Dedifferentiated amniotic fluid mesenchymal stem cell (primary cell): ENCODE data around the gene FCRL6.

Experiments
- DNase-seq: peaks from one replicate; pipeline ENCODE4 v3.0.0-alpha.2; 2016; ENCODE audit errors: extremely low spot score

The FCRL6 gene

GRCh38 chr1:159802111-159802510 is at the start of gene FCRL6:
FCRL6 (plus strand) TSS chr1:159802360; CDS start chr1:159802425, 65 bp downstream.
- no peak for DNase-seq

GRCh38 chr1:159753386-159753785 is 48.8 kb upstream of the FCRL6 start:
- DNase-seq, result no peak

- DNase-seq, result no peak
Observed at GRCh38 chr1:159755451-159756007, 46.6 kb upstream of the FCRL6 start.

- DNase-seq, result no peak
Observed at GRCh38 chr1:159756397-159756796, 45.8 kb upstream of the FCRL6 start.

- no peak for DNase-seq
Observed at GRCh38 chr1:159763686-159764085, 38.5 kb upstream of the FCRL6 start.

GRCh38 chr1:159765806-159766205 is 36.4 kb upstream of the FCRL6 start:
- DNase-seq, result no peak

- no peak for DNase-seq
Observed at GRCh38 chr1:159771127-159771895, 30.8 kb upstream of the FCRL6 start.

GRCh38 chr1:159774465-159774864 is 27.7 kb upstream of the FCRL6 start:
- DNase-seq, result no peak

- no peak for DNase-seq
Observed at GRCh38 chr1:159775716-159776115, 26.4 kb upstream of the FCRL6 start.

GRCh38 chr1:159778266-159778665 is 23.9 kb upstream of the FCRL6 start:
- DNase-seq, result no peak

- DNase-seq, result no peak
Observed at GRCh38 chr1:159779403-159779851, 22.7 kb upstream of the FCRL6 start.

- DNase-seq, result peak; percentile 98
Observed at GRCh38 chr1:159780583-159781582, 21.3 kb upstream of the FCRL6 start, which contains the start of gene DUSP23. DUSP23 (plus strand) TSS chr1:159780962; CDS start chr1:159781101, 139 bp downstream.

GRCh38 chr1:159781992-159782391 is 20.2 kb upstream of the FCRL6 start:
- no peak for DNase-seq

GRCh38 chr1:159783724-159784123 is 18.4 kb upstream of the FCRL6 start:
- DNase-seq, result no peak

GRCh38 chr1:159786465-159786864 is 15.7 kb upstream of the FCRL6 start:
- no peak for DNase-seq

GRCh38 chr1:159786966-159787365 is 15.2 kb upstream of the FCRL6 start:
- DNase-seq, result no peak

- DNase-seq, result no peak
Observed at GRCh38 chr1:159790237-159790917, 11.8 kb upstream of the FCRL6 start.

- no peak for DNase-seq
Observed at GRCh38 chr1:159791031-159791430, 11.1 kb upstream of the FCRL6 start.

- DNase-seq, result no peak
Observed at GRCh38 chr1:159791461-159791860, 10.7 kb upstream of the FCRL6 start.

GRCh38 chr1:159795534-159795933 is 6.6 kb upstream of the FCRL6 start:
- DNase-seq, result no peak

GRCh38 chr1:159798893-159799292 is 3.3 kb upstream of the FCRL6 start:
- peak; percentile 86 for DNase-seq
